ENCODE results near the gene NCOA3. TPM values are rescaled to one million over a fixed set of nuclear protein-coding genes. Genes with fewer than 3 reads are reported as not detected.

NCOA3 gene
- total RNA-seq, 6 donors from 2014 or later, result 27.9 to 54.7 (median 38.9) TPM

DNA sequence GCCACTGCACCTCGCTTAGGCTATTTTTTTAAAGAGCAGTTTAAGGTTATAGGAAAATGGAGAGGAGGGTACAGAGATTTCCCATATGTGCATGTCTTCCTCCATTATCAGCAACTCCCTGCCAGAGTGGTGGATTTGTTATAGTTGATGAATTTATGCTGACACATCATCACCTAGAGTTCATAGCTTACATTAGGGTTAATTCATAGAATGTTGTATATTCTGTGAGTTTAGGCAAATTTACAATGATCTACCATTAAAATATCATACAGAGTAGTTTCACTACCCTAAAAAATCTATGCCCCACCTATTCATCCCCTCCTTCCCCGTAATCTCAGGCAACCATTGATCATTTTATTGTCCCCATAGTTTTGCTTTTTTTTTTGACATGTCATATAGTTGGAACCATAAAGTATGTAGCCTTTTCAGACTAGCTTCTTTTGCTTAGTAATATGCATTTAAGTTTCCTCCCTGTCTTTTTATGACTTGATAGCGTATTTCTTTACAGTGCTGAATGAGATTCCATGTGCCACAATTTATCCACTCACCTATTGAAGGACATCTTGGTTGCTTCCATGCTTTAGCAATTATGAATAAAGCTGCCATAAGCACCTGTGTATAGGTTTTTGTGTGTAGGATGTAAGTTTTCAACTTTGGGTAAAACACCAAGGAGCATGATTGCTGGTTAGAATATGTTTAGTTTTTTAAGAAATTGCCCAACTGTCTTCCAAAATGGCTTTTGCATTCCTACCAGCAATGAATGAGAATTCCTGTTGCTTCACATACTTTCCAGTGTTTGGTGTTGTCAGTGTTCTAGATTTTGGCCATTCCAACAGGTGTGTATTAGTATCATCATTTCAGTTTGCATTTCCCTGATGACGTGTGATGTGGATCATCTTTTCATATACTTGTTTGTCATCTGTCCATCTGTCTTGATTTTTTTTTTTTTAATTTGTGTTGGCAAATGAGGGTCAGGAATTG, 60.2 kb downstream of the NCOA3 start:
- ATAC-seq (ENCODE audit: low FRiP score in 2 of 2) (no peak), DNase-seq (no peak)
- H3K27me3 ChIP-seq, result no peaks in the 10 kb centered on the region
- peaks cover 25 to 39% (median 34%) of the 10 kb centered on the region in 4 donors for H3K4me1 ChIP-seq
- H3K4me3 ChIP-seq, result no peak overlapping the region
- WGBS, 2 donors, result 86 to 88% methylated on average over 4 of the region's 4 CpGs
- H3K36me3 ChIP-seq, result no peaks in the 10 kb centered on the region
- TF ChIP-seq, protein P1, sequence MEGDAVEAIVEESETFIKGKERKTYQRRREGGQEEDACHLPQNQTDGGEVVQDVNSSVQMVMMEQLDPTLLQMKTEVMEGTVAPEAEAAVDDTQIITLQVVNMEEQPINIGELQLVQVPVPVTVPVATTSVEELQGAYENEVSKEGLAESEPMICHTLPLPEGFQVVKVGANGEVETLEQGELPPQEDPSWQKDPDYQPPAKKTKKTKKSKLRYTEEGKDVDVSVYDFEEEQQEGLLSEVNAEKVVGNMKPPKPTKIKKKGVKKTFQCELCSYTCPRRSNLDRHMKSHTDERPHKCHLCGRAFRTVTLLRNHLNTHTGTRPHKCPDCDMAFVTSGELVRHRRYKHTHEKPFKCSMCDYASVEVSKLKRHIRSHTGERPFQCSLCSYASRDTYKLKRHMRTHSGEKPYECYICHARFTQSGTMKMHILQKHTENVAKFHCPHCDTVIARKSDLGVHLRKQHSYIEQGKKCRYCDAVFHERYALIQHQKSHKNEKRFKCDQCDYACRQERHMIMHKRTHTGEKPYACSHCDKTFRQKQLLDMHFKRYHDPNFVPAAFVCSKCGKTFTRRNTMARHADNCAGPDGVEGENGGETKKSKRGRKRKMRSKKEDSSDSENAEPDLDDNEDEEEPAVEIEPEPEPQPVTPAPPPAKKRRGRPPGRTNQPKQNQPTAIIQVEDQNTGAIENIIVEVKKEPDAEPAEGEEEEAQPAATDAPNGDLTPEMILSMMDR (IDR thresholded peaks at IDR 0.05), result no peak
- no peak for TF ChIP-seq POLR2AphosphoS5 (IDR thresholded peaks at IDR 0.05)
- no peak for TF ChIP-seq EP300 (IDR thresholded peaks at IDR 0.05)
- TF ChIP-seq POLR2A (IDR thresholded peaks at IDR 0.05), result no peak
- H3K9me3 ChIP-seq, result no peaks in the 10 kb centered on the region
- no peak overlapping the region for H3K27ac ChIP-seq

DNA sequence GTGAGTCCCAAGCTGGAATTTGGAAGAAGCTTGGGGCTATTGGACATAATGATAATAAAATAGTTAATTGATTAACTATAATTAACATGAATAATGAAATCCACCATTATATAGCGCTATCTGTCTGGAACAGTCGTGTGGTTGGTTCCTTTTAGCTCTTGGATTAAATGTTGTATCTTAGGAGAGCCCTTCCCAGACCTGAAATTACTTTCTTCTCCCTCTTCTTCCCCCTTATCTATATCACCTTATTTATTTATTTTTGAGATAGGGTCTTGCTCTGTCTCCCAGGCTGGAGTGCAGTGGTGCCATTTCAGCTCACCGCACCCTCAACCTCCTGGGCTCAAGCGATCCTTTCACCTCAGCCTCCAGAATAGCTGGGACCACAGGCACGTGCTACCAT, 64.6 kb downstream of the NCOA3 start:
- TF ChIP-seq EP300 (IDR thresholded peaks at IDR 0.05) (no peak), POLR2A (IDR thresholded peaks at IDR 0.05) (no peak), POLR2AphosphoS5 (IDR thresholded peaks at IDR 0.05) (no peak)
- TF ChIP-seq, protein P1 (IDR thresholded peaks at IDR 0.05), result no peak
- H3K9me3 ChIP-seq, result peaks cover 0 to 3% (median under 1%) of the 10 kb centered on the region in 4 donors
- DNase-seq (no peak), ATAC-seq (ENCODE audit: low FRiP score in 2 of 2) (no peak)
- peaks cover 0 to under 1% (median 0%) of the 10 kb centered on the region in 4 donors for H3K36me3 ChIP-seq
- H3K27ac ChIP-seq, result no peak overlapping the region
- H3K4me1 ChIP-seq, result peaks cover 27 to 42% (median 33%) of the 10 kb centered on the region in 4 donors
- no peak overlapping the region for H3K4me3 ChIP-seq
- 98 to 99% methylated on average over 5 of the region's 5 CpGs for WGBS, 2 donors
- no peaks in the 10 kb centered on the region for H3K27me3 ChIP-seq

DNA sequence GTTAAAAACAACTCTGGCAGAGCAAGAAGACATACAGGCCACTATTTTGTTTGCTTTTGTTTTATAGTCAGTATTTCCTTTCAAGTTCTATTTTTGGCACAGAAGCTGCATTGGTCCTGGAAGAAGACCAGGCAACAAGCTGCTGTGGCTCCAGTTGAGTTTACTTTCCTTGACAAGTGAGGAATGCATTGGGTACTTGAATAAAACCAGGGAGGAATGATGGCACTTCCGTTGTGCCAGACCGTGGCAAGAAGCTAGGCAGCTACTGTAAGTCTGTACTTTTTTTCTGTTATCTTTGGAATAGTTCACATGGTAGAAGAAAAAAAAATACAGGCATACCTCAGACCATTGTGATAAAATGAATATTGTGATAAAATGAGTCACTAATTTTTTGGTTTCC, 66.3 kb downstream of the NCOA3 start:
- Histone ChIP-seq H3K27me3 (no peaks in the 10 kb centered on the region), H3K4me1 (peaks cover 22 to 36% (median 30%) of the 10 kb centered on the region in 4 donors), H3K27ac (peak overlapping the region; percentile 23 to 67 (median 31)), H3K36me3 (peaks cover 0 to 6% (median 0%) of the 10 kb centered on the region in 4 donors), H3K9me3 (peaks cover 0 to 9% (median 5%) of the 10 kb centered on the region in 4 donors), H3K4me3 (no peak overlapping the region)
- ATAC-seq (ENCODE audit: low FRiP score in 2 of 2) (peak in 1 of 2 donors; percentile 53), DNase-seq (no peak)
- WGBS, 2 donors, result 28 to 36% methylated on average over 2 of the region's 2 CpGs
- TF ChIP-seq POLR2A (IDR thresholded peaks at IDR 0.05) (no peak), POLR2AphosphoS5 (IDR thresholded peaks at IDR 0.05) (peak in 1 of 2 donors; percentile 27), EP300 (IDR thresholded peaks at IDR 0.05) (no peak)
- TF ChIP-seq, protein P1 (IDR thresholded peaks at IDR 0.05), result no peak

DNA sequence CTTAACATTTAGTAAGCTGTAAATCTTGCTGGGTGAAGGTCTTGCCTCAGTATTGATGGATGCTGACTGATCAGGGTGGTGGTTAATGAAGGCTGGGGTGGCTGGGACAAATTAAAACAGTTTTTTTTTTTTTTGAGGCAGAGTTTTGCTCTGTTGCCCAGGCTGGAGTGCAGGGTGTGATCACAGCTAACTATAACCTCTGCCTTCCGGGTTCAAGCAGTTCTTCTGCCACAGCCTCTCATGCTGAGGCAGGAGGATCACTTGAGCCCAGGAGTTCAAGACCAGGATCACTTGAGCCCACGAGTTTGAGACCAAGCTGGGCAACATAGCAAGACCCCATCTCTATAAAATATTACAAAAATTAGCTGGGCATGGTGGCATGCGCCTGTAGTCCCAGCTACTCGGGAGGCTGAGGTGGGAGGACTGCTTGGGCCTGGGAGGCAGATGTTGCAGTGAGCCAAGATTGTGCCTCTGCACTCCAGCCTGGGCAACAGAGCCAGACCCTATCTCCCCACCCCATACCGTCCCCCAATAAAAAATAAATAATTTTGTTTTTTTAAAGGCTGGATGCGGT, 67.2 kb downstream of the NCOA3 start:
- Histone ChIP-seq H3K9me3 (peaks cover 0 to 9% (median 5%) of the 10 kb centered on the region in 4 donors), H3K36me3 (peaks cover 0 to 6% (median 0%) of the 10 kb centered on the region in 4 donors), H3K27ac (peak overlapping the region in 1 of 4 donors; percentile 67), H3K4me1 (peaks cover 24 to 45% (median 35%) of the 10 kb centered on the region in 4 donors), H3K27me3 (no peaks in the 10 kb centered on the region), H3K4me3 (no peak overlapping the region)
- no peak for ATAC-seq (ENCODE audit: low FRiP score in 2 of 2)
- DNase-seq, result no peak
- 79 to 93% methylated on average over 5 to 6 of the region's 6 CpGs for WGBS, 2 donors
- no peak for TF ChIP-seq POLR2A (IDR thresholded peaks at IDR 0.05)
- TF ChIP-seq, protein P1 (IDR thresholded peaks at IDR 0.05), result no peak
